ENCODE data around the gene PJA1. TPM values are rescaled to one million over a fixed set of nuclear protein-coding genes. Genes with fewer than 3 reads are reported as not detected.

PJA1 gene
- total RNA-seq, 4 donors from 2014 or later: 19.4 to 60.2 (median 31.3) TPM

GRCh38 chrX:69161371-69161770 is 3.9 kb downstream of the PJA1 start:
- ATAC-seq (ENCODE audit: low FRiP score) (no peak), DNase-seq (ENCODE audit: low spot score) (no peak)
- TF ChIP-seq CTCF (IDR thresholded peaks at IDR 0.05): no peak

GRCh38 chrX:69158166-69158980 is 6.9 kb downstream of the PJA1 start:
- TF ChIP-seq CTCF (IDR thresholded peaks at IDR 0.05): no peak
- DNase-seq (ENCODE audit: low spot score) (no peak), ATAC-seq (ENCODE audit: low FRiP score) (no peak)

GRCh38 chrX:69156638-69157037 is 8.6 kb downstream of the PJA1 start:
- no peak for TF ChIP-seq CTCF (IDR thresholded peaks at IDR 0.05)
- no peak for ATAC-seq (ENCODE audit: low FRiP score)
- DNase-seq (ENCODE audit: low spot score): no peak

- DNase-seq (ENCODE audit: low spot score) (no peak), ATAC-seq (ENCODE audit: low FRiP score) (no peak)
Observed at GRCh38 chrX:69155786-69156520, 9.3 kb downstream of the PJA1 start.

GRCh38 chrX:69154051-69154450 is 11.2 kb downstream of the PJA1 start:
- TF ChIP-seq CTCF (IDR thresholded peaks at IDR 0.05): no peak
- DNase-seq (ENCODE audit: low spot score): no peak
- no peak for ATAC-seq (ENCODE audit: low FRiP score)

More at GRCh38 chrX:69155786-69156520, 9.3 kb downstream of the PJA1 start:
- no peak for TF ChIP-seq CTCF (IDR thresholded peaks at IDR 0.05)

GRCh38 chrX:69153060-69153730 is 12.1 kb downstream of the PJA1 start:
- ATAC-seq (ENCODE audit: low FRiP score) (no peak), DNase-seq (ENCODE audit: low spot score) (no peak)

More at GRCh38 chrX:69153060-69153730, 12.1 kb downstream of the PJA1 start:
- TF ChIP-seq CTCF (IDR thresholded peaks at IDR 0.05): no peak
